Upper lobe of left lung (tissue), 4 donors: ENCODE results near the gene SYNJ2.

Source experiments
- CTCF ChIP-seq, 6 experiments: fragments of 450-650 bp in 4 of 6; fragments of 200-600 bp in 2 of 6; sonication (generic) in 2 of 6; IDR thresholded peaks; one replicate each; pipeline ENCODE4 v1.5.1; 2016 to 2019; ENCODE audit warnings: antibody characterized with exemption in 6 of 6
- POLR2A ChIP-seq, 4 donors: fragments of 450-650 bp; IDR thresholded peaks; one replicate each; pipeline ENCODE4 v1.5.1; 2016 to 2017; ENCODE audit warnings: antibody characterized with exemption in 4 of 4, mild to moderate bottlenecking in 2 of 4

GRCh38 chr6:157990321-157991066, 8.8 kb downstream of the SYNJ2 start:
- TF ChIP-seq CTCF (IDR thresholded peaks at IDR 0.05) (no peak), POLR2A (IDR thresholded peaks at IDR 0.05) (no peak)
